ENCODE results near the gene AHCYL2. TPM values are rescaled to one million over a fixed set of nuclear protein-coding genes. Genes with fewer than 3 reads are reported as not detected.

AHCYL2 gene
- polyA plus RNA-seq, 1 experiment: 7.8 TPM

DNA sequence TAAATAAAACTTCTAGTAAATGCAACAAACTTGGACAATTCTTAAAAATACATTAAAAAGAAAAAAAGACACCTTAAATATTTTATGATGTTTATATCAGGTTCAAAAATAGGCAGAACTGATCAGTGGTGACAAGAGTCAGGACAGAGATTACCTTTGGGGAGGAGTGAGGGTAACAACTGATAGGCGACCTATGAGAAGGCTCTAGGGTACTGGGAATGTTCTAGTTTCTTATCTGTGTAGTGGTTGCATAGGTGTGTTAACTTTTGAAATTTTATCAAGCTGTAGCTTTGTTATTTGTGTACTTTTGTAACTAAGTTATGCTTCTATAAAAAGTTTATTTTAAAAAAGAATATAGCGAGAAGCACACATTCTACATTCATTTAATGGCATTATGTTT is 134.3 kb downstream of the AHCYL2 start:
- Histone ChIP-seq H3K27me3 (ENCODE audit: control insufficient read depth, insufficient read depth, low read length) (no peaks in the 10 kb centered on the region), H3K4me3 (ENCODE audit: low read depth, low read length) (no peak overlapping the region), H3K36me3 (ENCODE audit: control insufficient read depth, insufficient read depth, low read length) (no peaks in the 10 kb centered on the region)
- CTCF ChIA-PET: interaction anchor here (0.7 to 1.6 kb wide), 7 partner anchors 9 to 284 kb away, joined by 3 to 17 read pairs (median 3); no protein-coding TSS in a partner anchor
- DNase-seq (ENCODE audit: low read depth): no peak
- TF ChIP-seq, protein P1, sequence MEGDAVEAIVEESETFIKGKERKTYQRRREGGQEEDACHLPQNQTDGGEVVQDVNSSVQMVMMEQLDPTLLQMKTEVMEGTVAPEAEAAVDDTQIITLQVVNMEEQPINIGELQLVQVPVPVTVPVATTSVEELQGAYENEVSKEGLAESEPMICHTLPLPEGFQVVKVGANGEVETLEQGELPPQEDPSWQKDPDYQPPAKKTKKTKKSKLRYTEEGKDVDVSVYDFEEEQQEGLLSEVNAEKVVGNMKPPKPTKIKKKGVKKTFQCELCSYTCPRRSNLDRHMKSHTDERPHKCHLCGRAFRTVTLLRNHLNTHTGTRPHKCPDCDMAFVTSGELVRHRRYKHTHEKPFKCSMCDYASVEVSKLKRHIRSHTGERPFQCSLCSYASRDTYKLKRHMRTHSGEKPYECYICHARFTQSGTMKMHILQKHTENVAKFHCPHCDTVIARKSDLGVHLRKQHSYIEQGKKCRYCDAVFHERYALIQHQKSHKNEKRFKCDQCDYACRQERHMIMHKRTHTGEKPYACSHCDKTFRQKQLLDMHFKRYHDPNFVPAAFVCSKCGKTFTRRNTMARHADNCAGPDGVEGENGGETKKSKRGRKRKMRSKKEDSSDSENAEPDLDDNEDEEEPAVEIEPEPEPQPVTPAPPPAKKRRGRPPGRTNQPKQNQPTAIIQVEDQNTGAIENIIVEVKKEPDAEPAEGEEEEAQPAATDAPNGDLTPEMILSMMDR (IDR thresholded peaks at IDR 0.05; ENCODE audit: insufficient read depth, low read depth, low read length): no peak
- POLR2A ChIA-PET: interaction anchor here (0.6 to 0.7 kb wide), 2 partner anchors 134 to 284 kb away, joined by 3 read pairs; partner anchors contain the start of gene AHCYL2

DNA sequence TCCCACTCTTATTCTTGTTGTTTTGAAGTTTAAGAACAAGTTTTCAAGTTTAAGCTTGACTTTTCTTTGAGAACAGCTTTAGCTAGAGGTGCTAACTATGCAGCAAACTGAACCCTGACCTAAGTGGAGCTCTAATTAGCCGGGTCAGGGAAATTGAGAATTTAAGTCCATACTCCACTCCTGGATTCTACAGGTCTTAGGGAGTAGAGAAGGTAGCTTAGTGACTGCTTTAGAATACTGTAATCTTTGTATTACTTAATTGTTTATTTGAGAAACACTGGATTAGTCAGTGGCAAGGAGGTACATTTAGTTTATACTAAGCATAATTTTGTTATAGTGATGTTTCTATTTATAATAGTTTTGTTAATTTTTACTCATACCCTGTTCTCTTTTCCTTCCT is 134.8 kb downstream of the AHCYL2 start:
- POLR2A ChIA-PET: interaction anchor here (0.6 to 0.7 kb wide), 2 partner anchors 135 to 284 kb away, joined by 3 read pairs; partner anchors contain the start of gene AHCYL2
- TF ChIP-seq, protein P1 (IDR thresholded peaks at IDR 0.05; ENCODE audit: insufficient read depth, low read depth, low read length): no peak
- CTCF ChIA-PET: interaction anchor here (0.7 to 1.6 kb wide), 7 partner anchors 8 to 284 kb away, joined by 3 to 17 read pairs (median 3); no protein-coding TSS in a partner anchor

DNA sequence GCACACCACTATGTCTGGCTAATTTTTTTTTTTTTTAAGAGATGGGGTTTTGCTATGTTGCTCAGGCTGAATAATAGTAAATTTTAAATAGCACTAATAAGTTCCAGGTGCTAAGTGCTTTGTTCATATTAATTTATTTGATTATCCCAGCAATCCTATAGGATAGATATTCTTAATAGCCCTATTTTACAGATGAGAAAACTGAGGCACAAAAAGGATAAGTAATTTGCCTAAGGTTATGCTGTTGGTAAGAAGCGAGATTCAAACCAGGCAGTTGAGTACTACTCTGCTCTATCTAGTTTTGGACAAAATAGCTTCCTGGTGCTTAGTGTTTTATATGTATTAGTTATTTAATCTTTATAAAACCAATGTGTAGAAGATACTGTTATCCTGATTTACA is 136.9 kb downstream of the AHCYL2 start:
- POLR2A ChIA-PET: no interaction called here
- CTCF ChIA-PET: interaction anchor here (1.1 to 1.3 kb wide), 3 partner anchors 17 to 283 kb away, joined by 3 read pairs; no protein-coding TSS in a partner anchor
- DNase-seq (ENCODE audit: low read depth): no peak
- TF ChIP-seq, protein P1 (IDR thresholded peaks at IDR 0.05; ENCODE audit: insufficient read depth, low read depth, low read length): no peak
- Histone ChIP-seq H3K4me3 (ENCODE audit: low read depth, low read length) (no peak overlapping the region), H3K36me3 (ENCODE audit: control insufficient read depth, insufficient read depth, low read length) (no peaks in the 10 kb centered on the region), H3K27me3 (ENCODE audit: control insufficient read depth, insufficient read depth, low read length) (no peaks in the 10 kb centered on the region)

More for the DNA sequence above, 134.8 kb downstream of the AHCYL2 start:
- Histone ChIP-seq H3K36me3 (ENCODE audit: control insufficient read depth, insufficient read depth, low read length) (no peaks in the 10 kb centered on the region), H3K27me3 (ENCODE audit: control insufficient read depth, insufficient read depth, low read length) (no peaks in the 10 kb centered on the region), H3K4me3 (ENCODE audit: low read depth, low read length) (no peak overlapping the region)
- DNase-seq (ENCODE audit: low read depth): no peak

DNA sequence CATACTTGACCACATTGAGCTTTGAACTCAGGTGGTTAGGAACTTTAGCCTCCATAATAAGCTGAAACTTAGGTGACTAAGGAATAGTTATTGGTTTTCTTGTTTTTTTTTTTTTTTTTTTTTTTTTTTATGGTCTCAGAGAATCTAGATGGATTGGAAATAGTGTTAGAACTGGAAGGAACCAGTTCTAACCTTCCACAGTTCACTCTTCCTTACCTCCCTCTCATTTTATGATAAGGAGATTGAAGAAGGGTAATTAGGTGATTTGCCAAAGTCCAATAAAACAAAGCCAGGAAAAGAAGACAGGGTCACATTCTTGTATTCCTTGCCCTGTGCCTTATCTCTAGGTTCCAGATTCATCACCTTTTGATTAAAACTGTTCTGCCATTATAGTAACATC is 137.7 kb downstream of the AHCYL2 start:
- Histone ChIP-seq H3K27me3 (ENCODE audit: control insufficient read depth, insufficient read depth, low read length) (no peaks in the 10 kb centered on the region), H3K36me3 (ENCODE audit: control insufficient read depth, insufficient read depth, low read length) (no peaks in the 10 kb centered on the region), H3K4me3 (ENCODE audit: low read depth, low read length) (no peak overlapping the region)
- TF ChIP-seq, protein P1 (IDR thresholded peaks at IDR 0.05; ENCODE audit: insufficient read depth, low read depth, low read length): no peak
- CTCF ChIA-PET: interaction anchor here (1.0 to 1.2 kb wide), 5 partner anchors 18 to 282 kb away, joined by 3 to 5 read pairs (median 4); no protein-coding TSS in a partner anchor
- no peak for DNase-seq (ENCODE audit: low read depth)
- POLR2A ChIA-PET: no interaction called here

DNA sequence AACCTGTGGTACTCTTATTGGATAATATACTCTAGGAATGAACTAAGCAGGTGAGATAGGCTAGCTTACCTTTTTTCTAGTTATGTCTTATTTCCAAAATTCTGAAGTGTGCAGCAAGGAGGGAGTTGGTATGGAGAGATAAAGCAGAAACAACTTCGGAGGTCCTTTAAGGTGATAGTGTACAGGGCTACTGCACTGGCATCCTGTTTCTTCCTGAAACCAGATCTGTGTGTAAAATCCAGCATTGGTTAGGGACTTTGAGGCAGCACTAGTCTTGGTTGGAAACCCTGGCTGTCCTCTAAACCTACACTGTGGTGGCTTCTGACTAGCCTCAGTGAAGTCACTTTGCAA is 142.5 kb downstream of the AHCYL2 start:
- POLR2A ChIA-PET: no interaction called here
- no peak overlapping the region for H3K4me3 ChIP-seq (ENCODE audit: low read depth, low read length)
- CTCF ChIA-PET: interaction anchor here (0.6 to 7.5 kb wide), 41 partner anchors 8 to 459 kb away, joined by 3 to 154 read pairs (median 6); partner anchors contain the start of gene STRIP2

More for the DNA sequence above, 142.5 kb downstream of the AHCYL2 start:
- no peaks in the 10 kb centered on the region for H3K27me3 ChIP-seq (ENCODE audit: control insufficient read depth, insufficient read depth, low read length)
- no peaks in the 10 kb centered on the region for H3K36me3 ChIP-seq (ENCODE audit: control insufficient read depth, insufficient read depth, low read length)
- DNase-seq (ENCODE audit: low read depth): no peak
- TF ChIP-seq, protein P1 (IDR thresholded peaks at IDR 0.05; ENCODE audit: insufficient read depth, low read depth, low read length): no peak
